IMR-90 (cell line): ENCODE data around the gene RPL18. TPM values are rescaled to one million over a fixed set of nuclear protein-coding genes. Genes with fewer than 3 reads are reported as not detected.
A peak's percentile ranks its signal among the peaks of the same experiment; 100 is the strongest.

Experiments used
- ATAC-seq: fragments of 200-7000 bp; cut with Tn5 transposase; 2 replicates; pipeline ENCODE4 v1.9.1; 2020; ENCODE audit warnings: low read depth, mild to moderate bottlenecking, moderate library complexity
- BruUV-seq: library from RNA; stranded (reverse); fragments of 400-500 nt; replicated peaks from 2 replicates; lab custom pipeline; 2021; lab: Mats Ljungman, UMichigan
- CTCF ChIA-PET: fragments of 300-600 bp; formaldehyde crosslinking; extraction: SDS; loops from one replicate; lab custom pipeline; 2021; ENCODE audit warnings: antibody characterized with exemption; lab: Yijun Ruan, JAX
- POLR2A ChIA-PET: fragments of 300-600 bp; sonication (Branson Sonifier 250); formaldehyde crosslinking; loops from one replicate; lab custom pipeline; 2022; ENCODE audit warnings: antibody characterized with exemption; ENCODE audit not compliant: unreplicated experiment; lab: Charles Lee
- DNase-seq: peaks from one replicate; pipeline ENCODE4 v3.0.0; 2013
- H2AFZ ChIP-seq: replicated peaks from 2 replicates; pipeline ENCODE3; 2013; ENCODE audit warnings: low read length, mild to moderate bottlenecking; ENCODE audit not compliant: poor library complexity
- H2AK5ac ChIP-seq: 2 replicates; pipeline ENCODE4 v1.6.1; 2013; ENCODE audit warnings: low read depth, low read length, inconsistent platforms
- H2AK9ac ChIP-seq: replicated peaks from 2 replicates; pipeline ENCODE3; 2013; ENCODE audit warnings: mild to moderate bottlenecking, low read depth, low read length, moderate library complexity; ENCODE audit not compliant: poor library complexity
- H2BK120ac ChIP-seq: 2 replicates; pipeline ENCODE4 v1.6.1; 2013; ENCODE audit warnings: low read depth, low read length, inconsistent platforms
- H2BK15ac ChIP-seq: 3 replicates; pipeline ENCODE4 v1.6.1; 2013; ENCODE audit warnings: low read depth, low read length, inconsistent platforms
- H2BK20ac ChIP-seq: 2 replicates; pipeline ENCODE4 v1.6.1; 2013; ENCODE audit warnings: low read depth, mild to moderate bottlenecking, inconsistent platforms, low read length, moderate library complexity
- H2BK5ac ChIP-seq: 2 replicates; pipeline ENCODE4 v1.6.1; 2013; ENCODE audit warnings: mild to moderate bottlenecking, low read depth, low read length, inconsistent platforms; ENCODE audit not compliant: poor library complexity, severe bottlenecking
- H3K14ac ChIP-seq: replicated peaks from 2 replicates; pipeline ENCODE4 v1.6.1; 2013; ENCODE audit warnings: low read depth, low read length, inconsistent platforms
- H3K18ac ChIP-seq: 2 replicates; pipeline ENCODE4 v1.6.1; 2013; ENCODE audit warnings: low read depth, low read length, control low read depth
- H3K23ac ChIP-seq: 2 replicates; pipeline ENCODE4 v1.6.1; 2013; ENCODE audit warnings: low read depth, low read length, inconsistent platforms
- H3K27ac ChIP-seq: 2 replicates; pipeline ENCODE4 v1.5.1; 2013; ENCODE audit warnings: mild to moderate bottlenecking, control low read depth, low read length; ENCODE audit not compliant: insufficient read depth
- H3K27me3 ChIP-seq: 2 replicates; pipeline ENCODE4 v1.6.1; 2013; ENCODE audit warnings: low read length; ENCODE audit not compliant: control insufficient read depth, insufficient read depth
- H3K36me3 ChIP-seq: 2 replicates; pipeline ENCODE4 v1.6.1; 2013; ENCODE audit warnings: low read length, mixed read lengths; ENCODE audit not compliant: control insufficient read depth, insufficient read depth
- H3K4ac ChIP-seq: 2 replicates; pipeline ENCODE4 v1.6.1; 2013; ENCODE audit warnings: low read depth, low read length, inconsistent platforms
- H3K4me1 ChIP-seq: 2 replicates; pipeline ENCODE4 v1.6.1; 2013; ENCODE audit warnings: low read length, mixed read lengths; ENCODE audit not compliant: control insufficient read depth, insufficient read depth
- H3K4me2 ChIP-seq: 2 replicates; pipeline ENCODE4 v1.6.1; 2013; ENCODE audit warnings: low read depth, mild to moderate bottlenecking, control low read depth, low read length, moderate library complexity
- H3K4me3 ChIP-seq: 2 replicates; pipeline ENCODE4 v1.5.1; 2013; ENCODE audit warnings: low read depth, mild to moderate bottlenecking, control low read depth, low read length, moderate library complexity; ENCODE audit not compliant: insufficient read depth
- H3K56ac ChIP-seq: 2 replicates; pipeline ENCODE4 v1.6.1; 2013; ENCODE audit warnings: low read length, inconsistent platforms; ENCODE audit not compliant: insufficient read depth; ENCODE audit errors: extremely low read depth
- H3K79me1 ChIP-seq, 2 experiments: 2 replicates each; pipeline ENCODE4 v1.6.1; 2013; ENCODE audit warnings: low read length in 2 of 2, inconsistent platforms in 1 of 2, low read depth in 1 of 2
- H3K9ac ChIP-seq: 2 replicates; pipeline ENCODE4 v1.6.1; 2013; ENCODE audit warnings: low read depth, low read length, control low read depth
- H3K9me1 ChIP-seq: 2 replicates; pipeline ENCODE4 v1.6.1; 2013; ENCODE audit warnings: low read length, inconsistent platforms; ENCODE audit not compliant: insufficient read depth
- H3K9me3 ChIP-seq: 2 replicates; pipeline ENCODE4 v1.6.1; 2013; ENCODE audit warnings: low read length; ENCODE audit not compliant: control insufficient read depth, insufficient read depth
- H4K20me1 ChIP-seq: 2 replicates; pipeline ENCODE4 v1.6.1; 2013; ENCODE audit warnings: low read length, inconsistent platforms; ENCODE audit not compliant: insufficient read depth
- H4K5ac ChIP-seq: 2 replicates; pipeline ENCODE4 v1.6.1; 2013; ENCODE audit warnings: mild to moderate bottlenecking, low read depth, low read length, control low read depth
- H4K8ac ChIP-seq, 2 experiments: 2 replicates each; pipeline ENCODE4 v1.6.1; 2013; ENCODE audit warnings: low read depth in 2 of 2, low read length in 2 of 2, control low read depth in 1 of 2, inconsistent platforms in 1 of 2
- H4K91ac ChIP-seq: 2 replicates; pipeline ENCODE4 v1.6.1; 2013; ENCODE audit warnings: low read depth, low read length, inconsistent platforms; ENCODE audit not compliant: insufficient read depth
- BHLHE40 ChIP-seq: fragments of 150-350 bp; IDR thresholded peaks from 2 replicates; pipeline ENCODE4 v1.6.1; 2016; ENCODE audit warnings: mild to moderate bottlenecking, low read depth, low read length
- CEBPB ChIP-seq: IDR thresholded peaks from 2 replicates; pipeline ENCODE4 v1.6.1; 2012; ENCODE audit warnings: low read depth, low read length, improper control_type of control experiment
- CHD1 ChIP-seq: IDR thresholded peaks from 2 replicates; pipeline ENCODE4 v1.6.1; 2012; ENCODE audit warnings: low read depth, low read length, improper control_type of control experiment
- CTCF ChIP-seq: conservative IDR thresholded peaks from 2 replicates; pipeline ENCODE4 v1.5.1; 2012; ENCODE audit warnings: mild to moderate bottlenecking, low read depth, low read length, improper control_type of control experiment
- ELK1 ChIP-seq: fragments of 150-350 bp; IDR thresholded peaks from 2 replicates; pipeline ENCODE4 v1.6.1; 2016; ENCODE audit warnings: low read depth, mild to moderate bottlenecking, low read length, moderate library complexity, borderline replicate concordance
- FOS ChIP-seq: fragments of 150-350 bp; IDR thresholded peaks from 2 replicates; pipeline ENCODE4 v1.6.1; 2016; ENCODE audit warnings: low read depth, low read length
- MAFK ChIP-seq: IDR thresholded peaks from 2 replicates; pipeline ENCODE4 v1.6.1; 2012; ENCODE audit warnings: low read depth, low read length, improper control_type of control experiment
- MAZ ChIP-seq: IDR thresholded peaks from 2 replicates; pipeline ENCODE4 v1.6.1; 2012; ENCODE audit warnings: low read depth, mild to moderate bottlenecking, low read length, improper control_type of control experiment, moderate library complexity, borderline replicate concordance
- MXI1 ChIP-seq: IDR thresholded peaks from 2 replicates; pipeline ENCODE4 v1.6.1; 2012; ENCODE audit warnings: low read depth, mild to moderate bottlenecking, low read length, moderate library complexity, borderline replicate concordance
- POLR2A ChIP-seq: IDR thresholded peaks from 2 replicates; pipeline ENCODE4 v1.6.1; 2012; ENCODE audit warnings: mild to moderate bottlenecking, low read depth, low read length
- RAD21 ChIP-seq: IDR thresholded peaks from 2 replicates; pipeline ENCODE4 v1.6.1; 2012; ENCODE audit warnings: low read length, improper control_type of control experiment
- RCOR1 ChIP-seq: IDR thresholded peaks from 2 replicates; pipeline ENCODE4 v1.6.1; 2012; ENCODE audit warnings: mild to moderate bottlenecking, low read length, improper control_type of control experiment; ENCODE audit not compliant: insufficient replicate concordance
- RFX5 ChIP-seq: IDR thresholded peaks from 2 replicates; pipeline ENCODE4 v1.8.0; 2012; ENCODE audit warnings: low read depth, mild to moderate bottlenecking, low read length, moderate library complexity
- SMC3 ChIP-seq: fragments of 150-350 bp; IDR thresholded peaks from 2 replicates; pipeline ENCODE4 v1.6.1; 2016; ENCODE audit warnings: low read depth, mild to moderate bottlenecking, antibody characterized with exemption, low read length, moderate library complexity
- whole genome bisulfite sequencing, 2 experiments: methylation state at CpG; one replicate each; pipeline versions ENCODE4 v1.1.5 to v1.1.7; 2013; ENCODE audit warnings: missing lambda C conversion rate in 2 of 2; ENCODE audit not compliant: insufficient read length in 1 of 2; ENCODE audit errors: extremely low coverage in 2 of 2; 5-methylcytosine and 5-hydroxymethylcytosine counted together
- dilution Hi-C: fragments of 300-500 bp; cut with HindIII; formaldehyde crosslinking; loops from one replicate; pipeline ENCODE4 v1.14.3; 2018; ENCODE audit warnings: low sequenced_read_pairs; ENCODE audit not compliant: unreplicated experiment
- in situ Hi-C: fragments of 300-500 bp; cut with MboI; formaldehyde crosslinking; loops from 3 replicates; pipeline ENCODE4 v1.14.3; 2019; ENCODE audit warnings: low sequenced_read_pairs, inconsistent platforms, mixed read lengths
- intact Hi-C: fragments of 100-400 bp; cut with micrococcal nuclease; formaldehyde crosslinking; loops from 2 replicates; pipeline ENCODE4 v1.10.0; 2022
- polyA plus RNA-seq, 3 experiments: library from polyadenylated mRNA; depleted of rRNA; stranded (reverse); fragments of >200 nt; gene quantifications; 2 replicates each; pipeline ENCODE4 v1.2.3, GENCODE V29; 2012; ENCODE audit warnings: low replicate concordance in 1 of 3
- total RNA-seq: library from RNA; depleted of rRNA; stranded (reverse); fragments of >200 nt; gene quantifications from 2 replicates; pipeline ENCODE4 v1.2.3, GENCODE V29; 2012
- TF ChIP-seq, protein P1 (sequence below): fragments of 150-350 bp; IDR thresholded peaks from 2 replicates; pipeline ENCODE4 v1.6.1; 2017; ENCODE audit warnings: mild to moderate bottlenecking, antibody characterized with exemption, low read length, low read depth

RPL18 gene
- total and polyA plus RNA-seq, 2 of the 4 experiments (the other 2 are of a cell fraction) = 1,909 to 2,254 TPM

DNA sequence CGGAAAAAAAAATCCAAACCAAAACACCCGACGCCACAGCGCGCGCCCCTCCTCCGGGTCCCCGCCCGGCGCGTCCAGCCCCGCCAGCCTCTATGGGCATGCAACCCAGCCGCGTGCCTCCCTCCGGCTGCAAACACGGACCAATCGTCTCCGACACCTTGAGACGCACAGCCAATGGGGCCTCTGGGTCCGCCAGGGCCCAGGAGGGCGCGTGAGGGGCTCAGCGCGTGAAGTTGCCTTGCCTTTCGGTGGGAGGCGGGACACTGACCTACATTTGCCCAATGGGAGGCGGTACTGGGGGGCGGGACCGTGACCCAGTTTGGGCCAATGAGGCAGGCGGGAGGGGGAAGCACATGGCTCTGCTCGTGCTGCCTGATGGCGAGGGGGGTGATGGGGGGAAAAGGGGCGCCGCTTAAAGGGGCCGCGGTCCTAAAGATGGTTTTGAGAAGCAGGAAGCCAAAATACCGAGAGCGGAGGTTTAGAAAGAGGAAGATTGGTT lies 18.5 kb upstream of the RPL18 start:
- peaks cover 24% of the 10 kb centered on the region for H3K9me1 ChIP-seq
- H2BK20ac ChIP-seq = peak overlapping the region; percentile 81; the same call in 1 of the 2 replicates
- dilution Hi-C loops (no loop called here), intact Hi-C loops (no loop called here), in situ Hi-C loops (no loop called here)
- peaks cover 28% of the 10 kb centered on the region for H3K4me1 ChIP-seq
- no peaks in the 10 kb centered on the region for H3K27me3 ChIP-seq
- WGBS, 2 experiments = 1% methylated on average over 29 of the region's 38 CpGs; no CpG with 5 or more reads in 1 of the 2 experiments
- peak overlapping the region; percentile 77 for H4K91ac ChIP-seq
- peak overlapping the region; percentile 50 for H2BK120ac ChIP-seq
- peak overlapping the region; percentile 84 for H2AK9ac ChIP-seq
- peak overlapping the region; percentile 60 for H3K9ac ChIP-seq
- H3K4me2 ChIP-seq = peak overlapping the region; percentile 65
- DNase-seq (peak; percentile 99), ATAC-seq (peak; percentile 79)
- ChIA-PET POLR2A (interaction anchor here (0.5 to 0.7 kb wide), 3 partner anchors 18 to 61 kb away, joined by 3 read pairs; partner anchors contain the start of genes RPL18 and SPHK2), CTCF (no interaction called here)
- H3K9me3 ChIP-seq = no peaks in the 10 kb centered on the region
- H3K4ac ChIP-seq = peak overlapping the region; percentile 96
- peak overlapping the region; percentile 81 for H3K27ac ChIP-seq
- peak overlapping the region; percentile 72 for H4K5ac ChIP-seq
- peak overlapping the region; percentile 65 for H3K14ac ChIP-seq
- peak overlapping the region; percentile 76 for H2BK5ac ChIP-seq
- peak overlapping the region; percentile 43 to 93 for H4K8ac ChIP-seq
- no peaks in the 10 kb centered on the region; the same call in 1 of the 2 replicates for H3K36me3 ChIP-seq
- BruUV-seq = no TSS peak
- peaks cover 0 to 18% of the 10 kb centered on the region in 2 experiments; a peak in 3 of 4 replicates for H3K79me1 ChIP-seq
- H4K20me1 ChIP-seq = peaks cover 4% of the 10 kb centered on the region; the same call in 1 of the 2 replicates
- H3K4me3 ChIP-seq = peak overlapping the region; percentile 62
- H3K18ac ChIP-seq = peak overlapping the region; percentile 71
- H3K23ac ChIP-seq = peak overlapping the region; percentile 64
- peak overlapping the region; percentile 84; the same call in 1 of the 2 replicates for H3K56ac ChIP-seq
- H2AK5ac ChIP-seq = no peak overlapping the region; the same call in 1 of the 2 replicates
- H2AFZ ChIP-seq = peak overlapping the region; percentile 95
- peak overlapping the region; percentile 77; the same call in 2 of the 3 replicates for H2BK15ac ChIP-seq
- TF ChIP-seq CEBPB (no peak), MXI1 (peak; percentile 36; the same call in 1 of the 2 replicates), RFX5 (no peak), MAZ (peak; percentile 97), MAFK (no peak), FOS (peak; percentile 64), ELK1 (no peak), CTCF (no peak), RAD21 (no peak), BHLHE40 (peak; percentile 80), SMC3 (no peak), RCOR1 (no peak), POLR2A (no peak), CHD1 (no peak)
- TF ChIP-seq, protein P1, sequence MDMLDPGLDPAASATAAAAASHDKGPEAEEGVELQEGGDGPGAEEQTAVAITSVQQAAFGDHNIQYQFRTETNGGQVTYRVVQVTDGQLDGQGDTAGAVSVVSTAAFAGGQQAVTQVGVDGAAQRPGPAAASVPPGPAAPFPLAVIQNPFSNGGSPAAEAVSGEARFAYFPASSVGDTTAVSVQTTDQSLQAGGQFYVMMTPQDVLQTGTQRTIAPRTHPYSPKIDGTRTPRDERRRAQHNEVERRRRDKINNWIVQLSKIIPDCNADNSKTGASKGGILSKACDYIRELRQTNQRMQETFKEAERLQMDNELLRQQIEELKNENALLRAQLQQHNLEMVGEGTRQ = peak; percentile 88
